Loucy (cell line): ENCODE data around the gene SLC16A8.

Source experiments
- H2AFZ ChIP-seq: fragments of 200-600 bp; sonication (generic); 2 replicates; pipeline ENCODE4 v1.6.0; 2016; ENCODE audit warnings: antibody characterized with exemption, mild to moderate bottlenecking, low read length, moderate library complexity
- H3F3A ChIP-seq: fragments of 200-600 bp; 2 replicates; pipeline ENCODE4 v1.6.0; 2016; ENCODE audit warnings: antibody characterized with exemption, low read depth, mild to moderate bottlenecking
- H3K27me3 ChIP-seq: fragments of 200-600 bp; sonication (generic); 2 replicates; pipeline ENCODE4 v1.6.1; 2014; ENCODE audit warnings: low read length, mild to moderate bottlenecking; ENCODE audit not compliant: insufficient read depth, poor library complexity, severe bottlenecking
- H3K36me3 ChIP-seq: fragments of 200-600 bp; sonication (generic); 2 replicates; pipeline ENCODE4 v1.6.1; 2016; ENCODE audit warnings: low read length; ENCODE audit not compliant: insufficient read depth
- H3K4me1 ChIP-seq: fragments of 200-600 bp; sonication (generic); 2 replicates; pipeline ENCODE4 v1.5.1; 2014; ENCODE audit warnings: low read length, mild to moderate bottlenecking; ENCODE audit not compliant: insufficient read depth, poor library complexity, severe bottlenecking
- H3K4me2 ChIP-seq: fragments of 200-600 bp; sonication (generic); 2 replicates; pipeline ENCODE4 v1.6.0; 2014; ENCODE audit warnings: antibody characterized with exemption, low read length, low read depth, mild to moderate bottlenecking; ENCODE audit not compliant: poor library complexity, severe bottlenecking
- H3K4me3 ChIP-seq: fragments of 200-600 bp; sonication (generic); 2 replicates; pipeline ENCODE4 v1.5.1; 2014; ENCODE audit warnings: low read length, mild to moderate bottlenecking, mixed read lengths; ENCODE audit not compliant: poor library complexity, severe bottlenecking
- H3K79me2 ChIP-seq: fragments of 200-600 bp; sonication (generic); 2 replicates; pipeline ENCODE4 v1.6.1; 2014; ENCODE audit warnings: low read length; ENCODE audit not compliant: insufficient read depth
- H3K9ac ChIP-seq: fragments of 200-600 bp; sonication (generic); 2 replicates; pipeline ENCODE4 v1.6.0; 2014; ENCODE audit warnings: mild to moderate bottlenecking, low read depth, low read length, moderate library complexity; ENCODE audit not compliant: poor library complexity, severe bottlenecking
- H3K9me2 ChIP-seq: fragments of 200-600 bp; sonication (generic); replicated peaks from 2 replicates; pipeline ENCODE4 v1.6.1; 2016; ENCODE audit warnings: low read depth, low read length, mixed read lengths
- H3K9me3 ChIP-seq: fragments of 200-600 bp; sonication (generic); 2 replicates; pipeline ENCODE4 v1.6.1; 2014; ENCODE audit warnings: mild to moderate bottlenecking, antibody characterized with exemption, low read length, low read depth; ENCODE audit not compliant: insufficient read depth
- H4K20me1 ChIP-seq: fragments of 200-600 bp; sonication (generic); 2 replicates; pipeline ENCODE4 v1.6.0; 2014; ENCODE audit warnings: antibody characterized with exemption, low read length, mild to moderate bottlenecking; ENCODE audit not compliant: insufficient read depth, poor library complexity, severe bottlenecking
- EZH2phosphoT487 ChIP-seq: fragments of 200-600 bp; IDR thresholded peaks from 2 replicates; pipeline ENCODE4 v1.6.1; 2018; ENCODE audit warnings: antibody characterized with exemption, mild to moderate bottlenecking, moderate library complexity, borderline replicate concordance
- TF ChIP-seq, protein P1 (sequence below): fragments of 200-600 bp; sonication (generic); conservative IDR thresholded peaks from 2 replicates; pipeline ENCODE4 v1.5.1; 2014; ENCODE audit warnings: mild to moderate bottlenecking, antibody characterized with exemption, low read length

SLC16A8 gene

DNA sequence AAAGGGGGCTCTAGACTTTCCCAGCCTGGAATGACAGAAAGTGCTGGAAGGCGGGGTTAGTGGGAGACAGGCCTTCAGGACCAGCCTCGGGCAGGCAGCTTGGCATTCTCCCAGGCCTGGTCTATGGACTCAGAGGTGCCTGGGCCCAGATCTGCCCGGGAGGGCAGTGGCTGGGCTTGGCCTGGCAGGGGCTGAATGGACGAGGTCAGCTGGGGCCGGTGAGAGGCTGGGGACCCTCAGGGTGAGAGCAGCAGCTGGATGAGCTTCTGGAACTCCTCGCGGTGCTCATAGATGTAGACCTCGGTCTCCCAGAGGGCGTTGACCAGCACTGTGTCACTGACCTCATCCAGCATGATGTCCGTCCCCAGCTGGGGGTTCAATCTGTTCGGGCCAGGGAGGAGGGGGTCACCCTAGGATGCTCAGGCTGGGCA is 28.0 kb upstream of the SLC16A8 start:
- Histone ChIP-seq H3K27me3 (no peaks in the 10 kb centered on the region), H3K36me3 (no peaks in the 10 kb centered on the region), H3K9ac (no peak overlapping the region), H3F3A (no peaks in the 10 kb centered on the region), H2AFZ (no peak overlapping the region), H4K20me1 (no peaks in the 10 kb centered on the region), H3K4me1 (no peaks in the 10 kb centered on the region), H3K9me3 (no peaks in the 10 kb centered on the region), H3K9me2 (no peaks in the 10 kb centered on the region), H3K4me3 (no peak overlapping the region), H3K4me2 (no peak overlapping the region), H3K79me2 (no peaks in the 10 kb centered on the region)
- TF ChIP-seq, protein P1, sequence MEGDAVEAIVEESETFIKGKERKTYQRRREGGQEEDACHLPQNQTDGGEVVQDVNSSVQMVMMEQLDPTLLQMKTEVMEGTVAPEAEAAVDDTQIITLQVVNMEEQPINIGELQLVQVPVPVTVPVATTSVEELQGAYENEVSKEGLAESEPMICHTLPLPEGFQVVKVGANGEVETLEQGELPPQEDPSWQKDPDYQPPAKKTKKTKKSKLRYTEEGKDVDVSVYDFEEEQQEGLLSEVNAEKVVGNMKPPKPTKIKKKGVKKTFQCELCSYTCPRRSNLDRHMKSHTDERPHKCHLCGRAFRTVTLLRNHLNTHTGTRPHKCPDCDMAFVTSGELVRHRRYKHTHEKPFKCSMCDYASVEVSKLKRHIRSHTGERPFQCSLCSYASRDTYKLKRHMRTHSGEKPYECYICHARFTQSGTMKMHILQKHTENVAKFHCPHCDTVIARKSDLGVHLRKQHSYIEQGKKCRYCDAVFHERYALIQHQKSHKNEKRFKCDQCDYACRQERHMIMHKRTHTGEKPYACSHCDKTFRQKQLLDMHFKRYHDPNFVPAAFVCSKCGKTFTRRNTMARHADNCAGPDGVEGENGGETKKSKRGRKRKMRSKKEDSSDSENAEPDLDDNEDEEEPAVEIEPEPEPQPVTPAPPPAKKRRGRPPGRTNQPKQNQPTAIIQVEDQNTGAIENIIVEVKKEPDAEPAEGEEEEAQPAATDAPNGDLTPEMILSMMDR: no peak

DNA sequence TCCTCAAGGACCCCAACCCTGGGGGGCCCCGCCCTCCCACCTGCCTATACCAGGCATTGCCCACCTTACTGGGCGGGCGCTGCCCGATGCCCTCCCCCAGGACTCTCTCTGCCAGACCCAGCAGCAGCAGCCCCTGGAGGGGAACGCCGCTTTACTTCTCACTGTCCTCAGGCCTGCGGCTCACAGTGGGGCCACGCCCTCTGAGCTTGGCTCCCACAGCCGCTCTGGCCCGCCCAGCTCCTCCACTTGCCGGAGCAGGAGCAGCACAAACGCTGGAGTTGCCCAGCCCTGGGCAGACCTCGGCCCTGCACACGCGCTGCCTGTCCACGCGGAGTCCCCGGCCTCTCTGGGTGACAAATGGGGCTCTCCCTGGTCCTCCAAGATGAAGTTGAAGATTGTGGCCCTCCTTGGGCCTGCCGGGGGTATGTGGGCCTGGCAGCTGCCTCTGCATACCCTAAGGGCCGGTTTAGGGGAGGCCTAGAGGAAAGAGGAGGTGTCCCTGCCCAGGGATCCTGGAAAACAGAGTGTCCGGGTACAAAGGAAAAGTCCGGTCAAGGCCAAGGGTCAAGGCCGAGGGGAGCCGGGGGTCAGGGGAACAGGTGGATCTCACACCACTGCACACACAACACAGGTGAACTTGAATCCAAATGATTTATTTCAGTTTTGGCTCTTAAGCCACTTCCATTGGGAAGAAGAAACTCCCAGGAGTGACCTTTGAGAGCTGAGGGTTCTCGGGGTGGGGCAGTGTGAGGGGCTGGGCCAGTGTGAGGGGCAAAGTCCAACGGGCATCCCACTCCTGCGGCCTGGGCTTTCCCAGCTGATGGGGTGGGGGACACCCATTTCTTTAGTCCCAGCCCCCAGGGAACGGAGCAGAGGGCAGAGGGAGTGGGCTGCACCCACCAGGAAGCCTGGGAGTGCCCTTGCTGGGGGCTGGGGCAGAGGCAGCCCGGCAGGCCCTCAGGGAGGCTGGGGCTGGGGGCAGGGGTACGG is 27.2 kb upstream of the SLC16A8 start:
- Histone ChIP-seq H3K9me3 (no peaks in the 10 kb centered on the region), H3F3A (no peaks in the 10 kb centered on the region), H3K4me2 (no peak overlapping the region), H3K9ac (no peak overlapping the region), H4K20me1 (no peaks in the 10 kb centered on the region), H3K36me3 (no peaks in the 10 kb centered on the region), H3K27me3 (no peaks in the 10 kb centered on the region), H3K9me2 (no peaks in the 10 kb centered on the region), H3K4me3 (no peak overlapping the region), H3K79me2 (no peaks in the 10 kb centered on the region), H3K4me1 (no peaks in the 10 kb centered on the region), H2AFZ (no peak overlapping the region)
- TF ChIP-seq, protein P1: no peak
- TF ChIP-seq EZH2phosphoT487: no peak

DNA sequence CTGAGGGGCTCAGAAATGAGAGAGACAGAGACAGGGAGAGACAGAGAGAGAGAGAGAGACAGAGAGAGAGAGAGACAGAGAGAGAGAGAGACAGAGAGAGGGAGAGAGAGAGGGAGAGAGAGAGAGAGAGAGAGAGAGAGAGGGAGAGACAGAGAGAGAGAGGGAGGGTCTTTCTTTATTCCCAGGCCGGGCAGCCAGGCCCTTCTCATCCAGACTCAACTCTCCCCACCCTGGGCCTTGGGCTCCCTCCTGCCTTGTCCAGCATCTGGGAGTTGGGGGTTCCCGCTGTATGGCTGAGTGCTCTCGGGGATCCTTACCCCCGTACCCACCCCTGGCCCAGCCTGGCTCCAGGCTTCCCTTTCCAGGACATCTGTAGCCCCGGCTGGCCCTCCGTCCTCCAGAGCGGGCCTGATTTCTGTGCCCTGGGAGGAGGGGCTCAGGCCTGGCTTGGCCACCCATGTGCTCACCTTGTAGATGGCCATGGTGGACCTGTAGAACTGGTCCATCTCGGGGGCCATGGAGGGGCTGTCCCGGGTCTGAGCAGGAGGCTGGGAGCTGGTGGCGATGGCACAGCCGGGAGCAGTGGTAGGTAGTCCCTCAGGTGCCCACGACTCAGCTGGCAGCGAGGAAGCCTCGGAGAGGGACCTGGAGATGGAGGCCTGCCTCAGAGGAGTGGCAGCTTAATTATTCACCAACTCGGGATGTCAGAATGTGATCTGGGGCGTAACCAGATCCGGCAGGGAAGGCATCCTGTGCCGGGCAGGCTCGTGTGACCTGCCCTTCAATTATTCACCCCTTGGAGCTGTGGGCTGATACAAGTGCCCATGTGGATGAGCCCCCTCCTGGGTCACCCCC is 26.3 kb upstream of the SLC16A8 start, which contains the start of gene BAIAP2L2:
Gene BAIAP2L2, minus strand, starts transcription at position 677 of the 855 bp plus-strand sequence. Its CDS starts 159 bp downstream, at position 518.
- H2AFZ ChIP-seq: no peak within 1 kb of the TSS

More for the DNA sequence above, 26.3 kb upstream of the SLC16A8 start, which contains the start of gene BAIAP2L2:
- Histone ChIP-seq H3K9ac (no peak within 1 kb of the TSS), H3K4me3 (no peak within 1 kb of the TSS), H3K27me3 (no peaks in the 10 kb centered on the region), H3K36me3 (no peaks in the 10 kb centered on the region), H4K20me1 (no peaks in the 10 kb centered on the region), H3K4me1 (no peaks in the 10 kb centered on the region), H3K9me2 (no peaks in the 10 kb centered on the region), H3K4me2 (no peak within 1 kb of the TSS), H3K9me3 (no peaks in the 10 kb centered on the region), H3F3A (no peaks in the 10 kb centered on the region), H3K79me2 (no peaks in the 10 kb centered on the region)
- TF ChIP-seq, protein P1: no peak
- TF ChIP-seq EZH2phosphoT487: no peak
